Measurements from ENCODE around the gene GPR158.
"Not testable (repeated sequence)": the region's sequence is repeated elsewhere in the genome, so short reads cannot be mapped to it uniquely, and the experiment has no call there.

GPR158 gene

DNA sequence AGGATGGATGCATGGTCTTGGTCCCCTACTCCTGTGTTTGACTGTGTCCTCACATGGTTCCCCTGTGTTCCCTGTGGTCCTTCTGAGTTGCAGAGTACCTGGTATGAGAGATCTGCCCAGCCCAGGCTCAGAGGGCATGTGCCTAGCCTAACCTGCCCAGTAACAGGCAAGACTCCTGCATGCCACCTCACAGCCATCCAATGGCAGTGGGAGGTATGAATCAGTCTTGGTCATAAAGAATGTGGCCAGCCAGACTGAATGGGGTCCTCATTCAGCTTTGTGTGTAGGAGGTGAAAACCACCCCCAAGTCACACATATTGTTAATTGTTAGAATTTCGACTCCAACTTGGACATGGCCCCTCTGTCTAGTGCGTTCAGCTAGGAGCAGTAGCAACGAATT lies 17.2 kb upstream of the GPR158 start:
- in situ Hi-C loops (cut with MboI; ENCODE audit: low sequenced_read_pairs, unreplicated experiment): no loop called here
- DNase-seq (ENCODE audit: low spot score): no peak
- TF ChIP-seq CTCF (IDR thresholded peaks at IDR 0.05; ENCODE audit: borderline replicate concordance, control extremely low read depth, extremely low read depth, insufficient read depth, missing control alignments): no peak

GRCh38 chr10:25159591-25159990 lies 15.2 kb upstream of the GPR158 start:
- DNase-seq (ENCODE audit: low spot score): no peak
- no peak for TF ChIP-seq CTCF (IDR thresholded peaks at IDR 0.05; ENCODE audit: borderline replicate concordance, control extremely low read depth, extremely low read depth, insufficient read depth, missing control alignments)
- in situ Hi-C loops (cut with MboI; ENCODE audit: low sequenced_read_pairs, unreplicated experiment): no loop called here

- in situ Hi-C loops (cut with MboI; ENCODE audit: low sequenced_read_pairs, unreplicated experiment): no loop called here
- DNase-seq (ENCODE audit: low spot score): no peak
- no peak for TF ChIP-seq CTCF (IDR thresholded peaks at IDR 0.05; ENCODE audit: borderline replicate concordance, control extremely low read depth, extremely low read depth, insufficient read depth, missing control alignments)
Observed at GRCh38 chr10:25162391-25162790, 12.4 kb upstream of the GPR158 start.

DNA sequence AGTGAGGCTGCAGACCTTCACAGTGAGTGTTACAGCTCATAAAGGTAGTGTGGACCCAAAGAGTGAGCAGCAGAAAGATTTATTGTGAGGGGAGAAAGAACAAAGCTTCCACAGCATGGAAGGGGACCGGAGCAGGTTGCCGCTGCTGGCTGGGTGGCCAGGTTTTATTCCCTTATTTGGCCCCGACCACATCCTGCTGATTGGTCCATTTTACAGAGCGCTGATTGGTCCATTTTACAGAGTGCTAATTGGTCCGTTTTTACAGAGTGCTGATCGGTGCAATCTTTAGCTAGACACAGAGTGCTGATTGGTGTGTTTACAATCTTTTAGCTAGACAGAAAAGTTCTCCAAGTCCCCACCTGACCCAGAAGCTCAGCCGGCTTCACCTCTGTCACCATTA lies 11.3 kb upstream of the GPR158 start:
- DNase-seq (ENCODE audit: low spot score); in situ Hi-C loops (cut with MboI; ENCODE audit: low sequenced_read_pairs, unreplicated experiment): not testable (repeated sequence)

- in situ Hi-C loops (cut with MboI; ENCODE audit: low sequenced_read_pairs, unreplicated experiment): no loop called here
- TF ChIP-seq CTCF (IDR thresholded peaks at IDR 0.05; ENCODE audit: borderline replicate concordance, control extremely low read depth, extremely low read depth, insufficient read depth, missing control alignments): no peak
Observed at GRCh38 chr10:25169740-25170139, 5.1 kb upstream of the GPR158 start.

GRCh38 chr10:25170627-25171026 lies 4.2 kb upstream of the GPR158 start:
- no peak for DNase-seq (ENCODE audit: low spot score)
- no peak for TF ChIP-seq CTCF (IDR thresholded peaks at IDR 0.05; ENCODE audit: borderline replicate concordance, control extremely low read depth, extremely low read depth, insufficient read depth, missing control alignments)
- in situ Hi-C loops (cut with MboI; ENCODE audit: low sequenced_read_pairs, unreplicated experiment): no loop called here

More at GRCh38 chr10:25169740-25170139, 5.1 kb upstream of the GPR158 start:
- DNase-seq (ENCODE audit: low spot score): no peak

GRCh38 chr10:25175527-25176420 lies 973 bp downstream of the GPR158 start:
- peak; percentile 15 for DNase-seq (ENCODE audit: low spot score)
- no peak for TF ChIP-seq CTCF (IDR thresholded peaks at IDR 0.05; ENCODE audit: borderline replicate concordance, control extremely low read depth, extremely low read depth, insufficient read depth, missing control alignments)
- in situ Hi-C loops (cut with MboI; ENCODE audit: low sequenced_read_pairs, unreplicated experiment): no loop called here

Measured in GM13976 (cell line).